OCI-LY1 (cell line): ENCODE measurements around the gene C13orf46.

Experiments used
- H2AFZ ChIP-seq: fragments of 200-600 bp; sonication (generic), shearing (Covaris generic); 2 replicates; pipeline ENCODE4 v1.6.0; 2014; ENCODE audit warnings: antibody characterized with exemption, mild to moderate bottlenecking, low read length
- H3F3A ChIP-seq: fragments of 200-600 bp; sonication (generic), shearing (Covaris generic); 2 replicates; pipeline ENCODE4 v1.6.0; 2014; ENCODE audit warnings: mild to moderate bottlenecking, antibody characterized with exemption, low read length, moderate library complexity; ENCODE audit not compliant: insufficient read depth
- H3K27ac ChIP-seq: fragments of 200-600 bp; sonication (generic); 2 replicates; pipeline ENCODE4 v1.5.1; 2014; ENCODE audit warnings: low read length, mixed run types, mild to moderate bottlenecking, low read depth; ENCODE audit not compliant: poor library complexity, severe bottlenecking
- H3K27me3 ChIP-seq: fragments of 200-600 bp; sonication (generic); 2 replicates; pipeline ENCODE4 v1.6.0; 2014; ENCODE audit warnings: antibody characterized with exemption, mild to moderate bottlenecking, low read length, moderate library complexity; ENCODE audit not compliant: insufficient read depth
- H3K36me3 ChIP-seq: fragments of 200-600 bp; sonication (generic); 2 replicates; pipeline ENCODE4 v1.6.1; 2014; ENCODE audit warnings: mild to moderate bottlenecking, antibody characterized with exemption, low read length, moderate library complexity, mixed read lengths; ENCODE audit not compliant: insufficient read depth
- H3K4me1 ChIP-seq: fragments of 200-600 bp; sonication (generic); 2 replicates; pipeline ENCODE4 v1.5.1; 2014; ENCODE audit warnings: mild to moderate bottlenecking, low read length, moderate library complexity; ENCODE audit not compliant: insufficient read depth, severe bottlenecking
- H3K4me2 ChIP-seq: fragments of 200-600 bp; sonication (generic), shearing (Covaris generic); 2 replicates; pipeline ENCODE4 v1.6.1; 2014; ENCODE audit warnings: low read length
- H3K4me3 ChIP-seq: fragments of 200-600 bp; sonication (generic); 2 replicates; pipeline ENCODE4 v1.5.1; 2014; ENCODE audit warnings: low read length, low read depth, mild to moderate bottlenecking, mixed read lengths; ENCODE audit not compliant: poor library complexity, severe bottlenecking
- H3K79me2 ChIP-seq: fragments of 200-600 bp; shearing (Covaris generic); 2 replicates; pipeline ENCODE4 v1.6.1; 2016; ENCODE audit warnings: mixed run types, low read length, mixed read lengths; ENCODE audit not compliant: insufficient read depth
- H3K9ac ChIP-seq: fragments of 200-600 bp; sonication (generic), shearing (Covaris generic); 2 replicates; pipeline ENCODE4 v1.6.1; 2014; ENCODE audit warnings: mild to moderate bottlenecking, low read length, mixed read lengths
- H3K9me2 ChIP-seq: fragments of 200-600 bp; sonication (generic), shearing (Covaris generic); 2 replicates; pipeline ENCODE4 v1.6.1; 2014; ENCODE audit warnings: low read depth, mild to moderate bottlenecking, low read length, mixed read lengths
- H3K9me3 ChIP-seq: fragments of 200-600 bp; shearing (Covaris generic); 2 replicates; pipeline ENCODE4 v1.6.1; 2014; ENCODE audit warnings: low read length, mixed read lengths
- H4K20me1 ChIP-seq: fragments of 200-600 bp; sonication (generic), shearing (Covaris generic); 2 replicates; pipeline ENCODE4 v1.6.0; 2016; ENCODE audit warnings: mild to moderate bottlenecking, low read length; ENCODE audit not compliant: insufficient read depth
- EZH2 ChIP-seq: fragments of 200-600 bp; sonication (generic), shearing (Covaris generic); IDR thresholded peaks from 2 replicates; pipeline ENCODE4 v1.8.0; 2017; ENCODE audit warnings: borderline replicate concordance, mixed run types, mild to moderate bottlenecking, antibody characterized with exemption, low read length, moderate library complexity, mixed read lengths
- TF ChIP-seq, protein P1 (sequence below): fragments of 200-600 bp; sonication (generic), shearing (Covaris generic); IDR thresholded peaks from 2 replicates; pipeline ENCODE4 v1.5.1; 2017; ENCODE audit warnings: mild to moderate bottlenecking, antibody characterized with exemption, low read length, moderate library complexity, mixed read lengths

Gene C13orf46

GRCh38 chr13:113946409-113947181 is 27.3 kb downstream of the C13orf46 start:
- Histone ChIP-seq H3K79me2 (no peaks in the 10 kb centered on the region), H3K4me2 (no peak overlapping the region), H3K9ac (no peak overlapping the region), H3K4me1 (peaks cover 11% of the 10 kb centered on the region), H2AFZ (no peak overlapping the region), H4K20me1 (no peaks in the 10 kb centered on the region), H3F3A (peaks cover 2% of the 10 kb centered on the region; the same call in 1 of the 2 replicates), H3K9me2 (no peaks in the 10 kb centered on the region), H3K27ac (no peak overlapping the region), H3K36me3 (no peaks in the 10 kb centered on the region), H3K4me3 (no peak overlapping the region), H3K9me3 (no peaks in the 10 kb centered on the region), H3K27me3 (peaks cover 6% of the 10 kb centered on the region; the same call in 1 of the 2 replicates)
- TF ChIP-seq, protein P1, sequence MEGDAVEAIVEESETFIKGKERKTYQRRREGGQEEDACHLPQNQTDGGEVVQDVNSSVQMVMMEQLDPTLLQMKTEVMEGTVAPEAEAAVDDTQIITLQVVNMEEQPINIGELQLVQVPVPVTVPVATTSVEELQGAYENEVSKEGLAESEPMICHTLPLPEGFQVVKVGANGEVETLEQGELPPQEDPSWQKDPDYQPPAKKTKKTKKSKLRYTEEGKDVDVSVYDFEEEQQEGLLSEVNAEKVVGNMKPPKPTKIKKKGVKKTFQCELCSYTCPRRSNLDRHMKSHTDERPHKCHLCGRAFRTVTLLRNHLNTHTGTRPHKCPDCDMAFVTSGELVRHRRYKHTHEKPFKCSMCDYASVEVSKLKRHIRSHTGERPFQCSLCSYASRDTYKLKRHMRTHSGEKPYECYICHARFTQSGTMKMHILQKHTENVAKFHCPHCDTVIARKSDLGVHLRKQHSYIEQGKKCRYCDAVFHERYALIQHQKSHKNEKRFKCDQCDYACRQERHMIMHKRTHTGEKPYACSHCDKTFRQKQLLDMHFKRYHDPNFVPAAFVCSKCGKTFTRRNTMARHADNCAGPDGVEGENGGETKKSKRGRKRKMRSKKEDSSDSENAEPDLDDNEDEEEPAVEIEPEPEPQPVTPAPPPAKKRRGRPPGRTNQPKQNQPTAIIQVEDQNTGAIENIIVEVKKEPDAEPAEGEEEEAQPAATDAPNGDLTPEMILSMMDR, result no peak
- TF ChIP-seq EZH2, result no peak

DNA sequence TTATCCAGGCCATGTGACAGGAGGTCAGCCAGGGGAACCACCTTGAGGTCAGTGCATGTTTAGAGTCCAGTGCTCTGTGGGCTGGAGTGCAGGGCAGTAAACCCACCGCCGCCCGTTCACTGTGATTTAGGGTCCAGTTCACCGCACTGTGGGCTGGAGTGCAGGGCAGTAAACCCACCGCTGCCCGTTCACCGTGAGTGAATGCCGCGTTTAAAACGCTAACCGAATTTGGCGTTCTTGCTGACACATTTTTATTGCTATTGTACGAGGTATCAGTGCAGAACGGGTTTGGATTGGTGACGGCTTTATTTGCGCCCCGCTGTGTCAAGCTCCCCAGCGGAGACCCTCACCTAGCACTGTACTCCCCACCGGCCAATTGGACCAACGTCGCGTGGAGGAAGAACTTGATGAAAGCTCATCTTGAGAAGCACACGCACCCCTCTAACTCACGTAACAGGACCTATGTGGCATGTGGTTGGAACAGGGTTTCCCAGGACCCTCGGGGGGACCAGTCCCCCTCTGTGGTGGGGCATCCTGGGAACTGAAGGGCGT is 27.9 kb downstream of the C13orf46 start:
- Histone ChIP-seq H3K9me3 (no peaks in the 10 kb centered on the region), H3K4me3 (no peak overlapping the region), H3K27me3 (peaks cover 6% of the 10 kb centered on the region; the same call in 1 of the 2 replicates), H3K36me3 (no peaks in the 10 kb centered on the region), H3K9ac (no peak overlapping the region), H3K4me1 (peaks cover 11% of the 10 kb centered on the region), H3F3A (peaks cover 2% of the 10 kb centered on the region; the same call in 1 of the 2 replicates), H3K27ac (no peak overlapping the region), H3K9me2 (no peaks in the 10 kb centered on the region), H2AFZ (no peak overlapping the region), H3K4me2 (no peak overlapping the region), H3K79me2 (no peaks in the 10 kb centered on the region), H4K20me1 (no peaks in the 10 kb centered on the region)
- no peak for TF ChIP-seq EZH2

GRCh38 chr13:113943821-113944565 is 29.9 kb downstream of the C13orf46 start:
- Histone ChIP-seq H3K9me2 (no peaks in the 10 kb centered on the region), H3K79me2 (no peaks in the 10 kb centered on the region), H4K20me1 (no peaks in the 10 kb centered on the region), H3F3A (peaks cover 2% of the 10 kb centered on the region; the same call in 1 of the 2 replicates), H3K4me2 (no peak overlapping the region), H3K27ac (no peak overlapping the region), H2AFZ (no peak overlapping the region), H3K27me3 (peaks cover 4% of the 10 kb centered on the region; the same call in 1 of the 2 replicates), H3K4me1 (peaks cover 11% of the 10 kb centered on the region), H3K4me3 (no peak overlapping the region), H3K9ac (no peak overlapping the region), H3K36me3 (no peaks in the 10 kb centered on the region), H3K9me3 (no peaks in the 10 kb centered on the region)
- TF ChIP-seq, protein P1, result no peak
- TF ChIP-seq EZH2, result no peak
